ENCODE results near the gene VPS13D.
A peak's percentile ranks its signal among the peaks of the same experiment; 100 is the strongest.

VPS13D gene

DNA sequence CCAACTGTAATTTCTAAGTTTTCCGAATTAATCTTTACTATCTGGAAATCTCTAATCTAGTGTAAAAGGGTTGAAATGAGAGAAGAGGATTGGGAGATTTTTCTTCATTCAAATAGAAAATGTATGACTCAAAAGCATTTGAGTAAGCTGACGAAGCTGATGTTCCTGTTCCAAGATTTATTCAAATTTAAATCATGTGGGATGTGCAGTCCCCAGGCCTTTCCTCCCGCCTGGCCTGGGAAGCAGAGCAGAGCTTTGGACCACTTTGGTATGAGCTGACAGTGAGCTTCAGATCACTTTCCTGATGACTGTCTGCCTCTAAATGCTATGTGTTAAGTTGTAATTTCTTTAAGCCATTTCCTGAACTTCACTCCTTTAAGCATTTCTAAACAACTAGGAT is 196.2 kb downstream of the VPS13D start:
- DNase-seq (ENCODE audit: low read depth) = no peak

DNA sequence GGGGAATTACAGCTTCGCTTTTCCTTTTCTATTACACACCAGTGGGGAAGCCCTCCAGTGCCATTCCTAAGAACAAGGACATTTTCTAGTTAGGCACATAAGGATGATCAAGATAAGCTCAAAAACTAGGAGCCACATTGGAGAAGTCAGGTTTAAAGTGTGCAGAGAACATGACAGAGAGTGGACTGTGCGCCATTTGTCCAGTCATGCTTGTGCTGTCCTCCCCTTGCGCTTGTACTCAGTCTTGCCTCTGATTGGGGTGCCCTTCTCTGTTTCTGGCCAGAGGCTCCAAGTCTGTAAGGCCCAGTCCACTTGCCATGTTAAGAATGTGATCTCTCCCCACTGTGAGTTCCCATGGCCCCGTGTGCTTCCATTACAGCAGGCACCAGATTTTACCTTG is 198.5 kb downstream of the VPS13D start:
- no peak for DNase-seq (ENCODE audit: low read depth)

DNA sequence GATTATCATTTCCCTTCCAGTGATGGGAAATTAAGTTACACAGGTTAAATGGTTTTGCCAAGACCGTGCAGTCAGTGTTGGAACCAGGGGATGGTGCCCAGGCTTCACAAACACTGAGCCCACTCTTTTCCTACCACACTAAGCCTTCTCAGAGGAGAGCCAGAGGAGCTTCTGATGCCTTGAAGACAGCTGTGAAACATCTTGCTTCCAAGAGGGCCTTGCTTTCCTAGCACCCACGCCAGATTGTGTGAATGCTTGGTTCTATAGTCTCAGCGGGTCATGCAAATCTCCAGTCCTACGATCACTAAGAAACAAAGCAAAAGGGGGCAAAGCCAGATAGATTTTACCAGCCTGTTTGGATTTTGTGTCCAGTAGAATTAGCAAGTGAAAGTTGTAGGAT is 200.7 kb downstream of the VPS13D start:
- DNase-seq (ENCODE audit: low read depth) = no peak

DNA sequence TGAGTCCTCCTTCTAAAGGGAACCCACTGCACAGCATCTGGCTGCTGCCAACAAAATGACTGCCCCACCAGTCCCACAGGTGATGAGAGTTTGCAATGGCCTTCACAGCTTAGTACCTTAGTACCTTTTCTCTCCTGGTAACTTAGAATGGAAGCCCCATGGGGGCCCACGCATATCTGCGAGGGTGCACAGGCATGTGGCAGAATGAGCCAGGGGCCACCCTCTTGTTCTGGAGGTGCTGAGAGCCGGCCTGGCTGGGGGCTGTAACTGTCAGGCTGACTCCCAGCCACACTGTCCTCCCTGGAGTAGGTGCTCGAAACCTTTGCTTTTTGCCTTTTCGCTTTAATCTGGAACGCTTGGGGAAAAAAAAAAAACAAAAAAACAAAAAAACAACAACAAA is 203.1 kb downstream of the VPS13D start:
- no peak for DNase-seq (ENCODE audit: low read depth)

DNA sequence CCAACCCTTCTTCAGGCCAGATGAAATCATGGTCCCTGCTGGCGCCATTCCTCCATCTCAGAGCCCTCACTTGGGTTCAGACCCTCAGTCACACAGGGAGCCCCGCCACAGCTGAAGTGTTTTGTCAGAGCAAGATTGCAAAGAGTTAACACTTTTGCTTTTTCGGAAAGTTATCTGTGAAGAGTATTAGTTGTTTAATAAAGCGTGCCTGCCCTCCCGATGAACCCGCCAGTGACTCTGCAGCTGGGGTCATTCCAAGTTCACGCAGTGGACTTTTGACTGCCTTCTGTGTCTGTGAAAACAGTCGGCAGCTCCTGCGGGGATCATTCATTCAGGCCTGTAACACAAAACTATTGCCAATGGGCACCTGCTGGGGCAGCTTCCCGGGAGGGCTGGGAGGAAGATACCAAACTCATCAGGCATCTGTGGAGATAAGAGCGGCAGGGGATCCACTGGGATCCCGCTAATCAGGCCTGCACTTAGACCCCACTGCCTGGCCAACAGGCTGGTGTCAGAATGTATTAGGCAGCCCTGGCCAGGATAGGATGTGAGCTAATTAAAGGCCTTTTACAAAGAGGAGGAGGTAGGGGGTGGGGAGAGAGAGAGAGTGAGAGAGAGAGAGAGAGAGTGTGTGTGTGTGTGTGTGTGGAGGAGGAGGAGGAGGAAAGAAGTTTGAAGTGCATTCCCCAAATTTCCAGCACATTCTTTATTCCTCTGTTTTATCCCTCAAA is 203.7 kb downstream of the VPS13D start:
- peak; percentile 87 for DNase-seq (ENCODE audit: low read depth)

DNA sequence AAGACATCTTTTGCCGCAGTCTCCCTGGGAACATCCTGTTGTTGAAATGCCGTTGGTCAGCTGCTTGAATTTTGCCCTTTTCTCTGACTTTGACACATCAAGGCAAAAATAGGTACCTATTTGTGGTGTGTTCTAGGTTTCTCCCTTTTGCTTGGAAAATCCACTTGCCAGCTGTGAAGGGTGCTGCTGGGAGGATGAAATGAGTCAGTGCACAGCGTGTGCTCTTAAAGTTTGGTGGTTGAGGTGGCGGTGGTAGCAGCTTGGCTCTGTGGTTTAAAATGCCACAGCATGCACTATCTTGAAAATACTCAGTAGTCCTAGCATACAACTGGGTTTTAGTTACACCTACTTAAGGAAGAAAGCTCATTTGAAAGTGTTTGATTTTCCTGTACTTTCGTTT is 204.3 kb downstream of the VPS13D start:
- DNase-seq (ENCODE audit: low read depth) = peak; percentile 92

- DNase-seq (ENCODE audit: low read depth) = peak; percentile 62
Measured at GRCh38 chr1:12434686-12435085, 204.9 kb downstream of the VPS13D start.

DNA sequence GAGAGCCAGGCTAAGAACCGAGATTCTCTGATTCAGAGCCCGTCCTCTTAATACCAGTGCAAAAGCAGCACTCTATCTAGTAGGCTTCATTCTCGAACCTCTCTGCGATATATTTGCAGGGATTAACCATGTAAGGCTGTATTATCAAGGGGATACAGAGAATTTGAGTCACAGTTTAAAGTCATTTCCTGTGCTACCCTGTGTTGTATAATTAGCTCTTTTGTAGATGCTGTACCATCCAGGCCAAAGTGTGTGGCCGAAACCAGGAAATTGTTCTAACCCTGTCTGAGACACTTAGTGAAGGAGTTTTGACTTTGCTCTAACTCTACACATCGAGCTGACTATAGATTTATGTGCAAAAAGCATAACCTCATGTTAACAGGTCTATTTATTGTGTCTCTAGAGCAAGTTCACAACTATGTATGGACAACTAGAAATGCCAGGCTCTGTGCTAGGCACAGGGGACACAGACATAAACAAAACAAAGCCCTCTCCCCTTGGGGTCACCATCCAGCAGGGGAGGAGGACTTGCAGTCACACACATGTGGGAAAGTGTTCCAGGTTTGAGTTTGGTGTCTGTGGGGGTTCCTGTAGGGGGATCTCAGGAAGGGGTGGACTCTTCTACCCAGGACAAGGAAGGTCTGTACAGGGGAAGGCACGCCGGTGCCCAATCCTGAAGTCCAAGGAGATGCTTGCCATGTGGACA is 206.0 kb downstream of the VPS13D start:
- peak; percentile 71 for DNase-seq (ENCODE audit: low read depth)

- DNase-seq (ENCODE audit: low read depth) = no peak
Measured at GRCh38 chr1:12436345-12436658, 206.5 kb downstream of the VPS13D start.

DNA sequence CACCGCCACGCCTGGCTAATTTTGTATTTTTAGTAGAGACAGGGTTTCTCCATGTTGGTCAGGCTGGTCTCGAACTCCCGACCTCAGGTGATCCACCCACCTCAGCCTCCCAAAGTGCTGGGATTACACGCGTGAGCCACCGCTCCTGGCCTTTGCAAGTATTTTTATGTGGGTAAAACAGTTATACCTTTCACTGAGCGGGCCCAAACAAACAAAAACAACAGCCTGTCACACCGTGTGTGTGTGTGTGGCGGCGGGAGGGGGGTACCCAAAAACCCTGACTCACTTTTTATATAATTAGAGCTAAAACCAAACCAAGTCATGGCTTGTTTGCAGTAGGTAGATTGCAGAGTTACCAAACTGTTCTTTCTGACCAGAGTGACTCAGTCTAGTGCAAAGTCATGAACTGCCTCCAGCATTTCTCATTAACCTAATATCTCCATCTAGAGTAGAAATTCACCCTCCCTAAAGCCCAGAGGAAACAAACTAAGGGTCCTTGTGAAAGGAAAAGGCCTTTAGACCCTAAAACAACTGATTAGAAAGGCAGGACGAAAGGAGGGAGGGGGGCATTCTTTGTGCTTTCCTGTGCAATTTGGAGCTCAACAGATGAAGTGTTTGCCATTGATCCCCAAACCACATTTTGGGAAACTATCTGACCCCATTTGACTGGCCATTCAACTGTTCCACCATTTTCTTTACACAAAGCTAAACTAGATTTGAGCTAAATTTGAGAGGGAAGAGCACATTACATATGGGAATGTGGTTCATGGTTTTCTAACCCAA is 207.2 kb downstream of the VPS13D start:
- DNase-seq (ENCODE audit: low read depth) = peak; percentile 90

DNA sequence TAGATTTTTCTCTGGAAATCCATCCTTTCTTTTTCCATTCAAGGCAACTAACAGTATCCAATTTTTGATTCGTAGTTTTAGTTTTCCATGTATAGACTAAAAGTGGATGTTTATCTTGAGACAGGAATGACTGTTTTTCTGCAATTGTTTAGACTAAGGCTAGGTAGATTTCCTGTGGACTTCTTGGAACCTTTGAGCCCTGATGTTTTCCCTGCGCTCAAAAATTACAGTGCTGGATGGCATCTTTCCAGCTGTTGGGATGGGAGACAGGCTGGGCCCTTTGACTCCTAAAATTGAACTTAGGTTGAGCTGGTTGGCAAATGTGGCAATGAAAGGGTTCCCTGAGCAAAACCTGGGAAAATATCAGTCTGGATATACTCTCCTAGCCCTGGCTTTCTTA is 207.8 kb downstream of the VPS13D start:
- no peak for DNase-seq (ENCODE audit: low read depth)

DNA sequence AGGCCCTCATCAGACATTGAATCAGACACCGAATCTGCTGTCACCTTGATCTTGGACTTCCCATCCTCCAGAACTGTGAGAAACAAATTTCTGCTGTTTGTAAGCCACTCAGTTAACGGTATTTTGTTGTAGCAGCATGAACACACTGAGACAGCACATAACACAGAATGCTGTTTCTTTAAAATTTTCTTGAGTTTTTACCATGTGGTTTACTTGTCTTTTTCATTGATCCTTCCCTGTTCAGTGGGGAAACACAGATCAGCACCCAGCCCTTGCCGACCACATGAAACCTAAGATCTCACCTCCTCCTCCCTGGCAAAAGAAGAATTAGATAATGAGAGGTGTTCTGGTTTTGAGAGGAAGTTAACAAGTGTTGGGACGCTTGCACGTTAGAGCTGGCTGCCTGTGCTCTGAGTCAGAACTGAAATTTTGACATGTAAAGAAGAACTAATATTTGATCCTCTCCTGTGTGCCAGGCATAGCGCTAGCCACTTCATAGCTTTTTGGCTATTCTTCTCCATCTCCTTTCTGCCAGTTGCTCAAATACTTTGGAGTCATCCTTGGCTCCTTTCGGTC is 208.6 kb downstream of the VPS13D start:
- no peak for DNase-seq (ENCODE audit: low read depth)

- peak; percentile 69 for DNase-seq (ENCODE audit: low read depth)
Measured at GRCh38 chr1:12439073-12439472, 209.2 kb downstream of the VPS13D start.

- no peak for DNase-seq (ENCODE audit: low read depth)
Measured at GRCh38 chr1:12441414-12442105, 211.7 kb downstream of the VPS13D start.

DNA sequence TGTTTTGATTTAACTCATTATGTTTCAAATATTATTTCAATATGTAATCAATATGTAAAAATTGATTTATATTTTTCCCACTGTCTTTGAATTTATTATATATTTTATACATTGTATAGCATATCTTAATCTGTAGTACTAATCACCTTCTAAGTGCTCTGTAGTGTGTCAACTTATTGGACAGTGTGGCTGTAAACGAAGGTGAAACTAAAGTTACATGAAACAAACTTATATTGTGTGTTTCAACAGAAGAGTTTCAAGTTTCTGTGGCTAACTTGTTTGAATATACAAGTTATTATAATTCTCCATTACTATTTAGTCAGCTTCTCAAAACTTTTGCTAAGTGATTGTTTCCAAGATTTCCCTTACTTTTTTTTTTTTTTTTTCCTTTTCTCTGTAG is 212.4 kb downstream of the VPS13D start:
- no peak for DNase-seq (ENCODE audit: low read depth)

GRCh38 chr1:12443151-12443550 is 213.3 kb downstream of the VPS13D start:
- no peak for DNase-seq (ENCODE audit: low read depth)

DNA sequence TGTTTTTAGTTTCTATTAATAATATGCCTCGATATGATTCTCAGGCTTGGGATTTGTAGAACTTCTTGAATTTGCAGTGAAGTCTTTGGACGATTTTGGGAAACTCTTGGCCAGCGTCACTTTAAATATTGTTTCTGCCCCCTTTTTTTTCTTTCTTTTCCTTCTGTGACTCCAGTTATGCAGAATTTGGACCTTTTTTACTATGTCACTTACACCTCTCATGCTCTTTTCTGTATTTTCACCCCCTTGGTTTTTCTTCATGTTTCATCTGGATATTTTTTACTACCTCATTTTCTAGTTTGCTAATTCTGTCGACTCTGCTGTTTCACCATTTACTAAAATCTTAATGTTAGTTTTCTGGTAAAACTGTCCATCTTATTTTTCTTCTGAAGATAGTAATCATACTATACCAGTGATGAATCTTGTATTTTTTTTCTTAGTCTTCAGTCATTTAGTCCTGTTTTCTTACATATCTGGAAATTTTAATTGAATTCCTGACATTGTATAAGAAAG is 214.6 kb downstream of the VPS13D start:
- DNase-seq (ENCODE audit: low read depth) = no peak

DNA sequence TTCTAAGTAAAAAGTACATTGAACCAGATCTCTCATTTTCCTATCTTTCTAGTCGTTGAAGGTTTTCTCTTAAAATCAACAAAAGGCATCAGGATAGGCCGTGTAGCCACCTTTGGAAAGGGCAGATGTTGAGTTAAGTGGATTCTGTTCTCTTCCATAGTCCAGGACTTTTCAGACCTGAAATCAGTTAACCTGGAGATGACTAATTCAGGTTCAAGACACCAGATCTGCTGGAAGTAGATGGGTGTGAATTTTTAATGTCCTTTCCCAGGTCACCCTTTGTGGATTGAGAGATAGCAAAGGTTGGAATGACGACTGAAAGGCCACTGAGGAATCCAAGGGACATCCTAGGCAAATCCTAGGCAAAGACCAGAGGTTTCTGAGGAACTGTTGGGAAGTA is 215.4 kb downstream of the VPS13D start:
- no peak for DNase-seq (ENCODE audit: low read depth)

DNA sequence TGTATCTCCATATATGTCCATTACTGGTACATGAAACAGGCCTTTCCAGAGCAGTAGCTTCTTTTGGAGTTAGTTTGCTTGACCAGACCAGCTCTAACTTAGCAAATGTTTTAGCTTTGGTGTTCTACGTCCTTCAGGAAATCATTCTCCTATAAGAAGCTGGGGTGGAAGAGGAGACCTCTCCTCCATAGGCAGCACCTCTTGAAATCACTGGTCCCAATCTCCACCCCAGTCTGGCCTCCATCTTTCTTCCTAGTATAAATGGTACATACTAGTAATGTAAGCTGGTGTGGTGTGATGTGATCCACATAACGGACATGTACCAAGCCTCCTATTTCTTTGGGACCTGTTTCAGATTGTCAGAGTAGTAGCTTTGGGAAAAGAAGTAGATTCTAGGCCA is 216.8 kb downstream of the VPS13D start:
- DNase-seq (ENCODE audit: low read depth) = no peak

DNA sequence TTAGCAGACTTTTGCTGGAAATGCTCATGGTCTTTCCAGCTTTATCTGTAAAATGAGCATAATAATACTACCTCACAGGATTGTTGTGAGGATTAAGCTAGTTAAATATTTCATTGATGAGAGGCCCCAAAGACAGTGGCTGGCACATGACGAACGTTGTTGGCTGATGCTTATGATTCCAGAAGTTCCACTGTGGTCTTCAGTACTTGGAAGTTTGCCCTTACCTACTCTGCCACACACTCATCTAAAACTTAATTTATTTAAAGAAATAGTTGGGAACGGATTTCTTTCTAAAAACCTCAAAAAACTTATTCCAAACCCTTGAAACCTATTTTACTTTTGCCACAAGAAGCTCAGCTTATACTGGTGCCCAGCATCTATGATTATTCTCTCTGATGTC is 217.5 kb downstream of the VPS13D start:
- DNase-seq (ENCODE audit: low read depth) = peak; percentile 94

DNA sequence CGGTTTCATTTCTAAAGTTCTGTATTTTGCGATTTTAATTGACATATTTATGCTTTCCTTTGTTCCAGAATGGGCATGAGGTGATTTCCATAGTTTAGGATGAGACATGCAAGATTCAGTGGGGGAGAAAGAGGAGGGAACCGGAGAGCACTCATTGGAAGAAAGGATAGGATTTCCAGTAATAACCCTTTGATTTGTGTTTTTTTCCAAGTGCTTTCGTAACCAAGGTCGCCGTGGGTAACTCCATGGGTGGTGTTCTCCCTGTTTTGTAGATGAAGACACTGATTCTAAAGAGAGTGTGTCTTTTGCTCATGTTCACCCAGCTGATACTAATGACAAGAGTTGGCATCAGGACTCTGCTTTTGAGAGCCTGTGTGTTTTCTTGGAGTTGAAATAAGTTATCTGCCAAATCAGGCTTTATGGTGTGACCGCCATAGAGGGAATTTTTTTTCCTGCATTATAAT is 218.1 kb downstream of the VPS13D start:
- DNase-seq (ENCODE audit: low read depth) = peak; percentile 90

GRCh38 chr1:12448746-12449177 is 218.9 kb downstream of the VPS13D start:
- peak; percentile 96 for DNase-seq (ENCODE audit: low read depth)

Measured in amniotic epithelial cell (primary cell).